NCI-H510A (cell line): Measurements from ENCODE around the gene HOXC9.
"Not testable (repeated sequence)": the region's sequence is repeated elsewhere in the genome, so short reads cannot be mapped to it uniquely, and the experiment has no call there.

ENCODE experiments used
- DNase-seq: peaks from one replicate; lab custom pipeline; 2025; lab: John Stamatoyannopoulos, UW

The HOXC9 gene

GRCh38 chr12:54040148-54040494 is 40.2 kb downstream of the HOXC9 start:
- no peak for DNase-seq

DNA sequence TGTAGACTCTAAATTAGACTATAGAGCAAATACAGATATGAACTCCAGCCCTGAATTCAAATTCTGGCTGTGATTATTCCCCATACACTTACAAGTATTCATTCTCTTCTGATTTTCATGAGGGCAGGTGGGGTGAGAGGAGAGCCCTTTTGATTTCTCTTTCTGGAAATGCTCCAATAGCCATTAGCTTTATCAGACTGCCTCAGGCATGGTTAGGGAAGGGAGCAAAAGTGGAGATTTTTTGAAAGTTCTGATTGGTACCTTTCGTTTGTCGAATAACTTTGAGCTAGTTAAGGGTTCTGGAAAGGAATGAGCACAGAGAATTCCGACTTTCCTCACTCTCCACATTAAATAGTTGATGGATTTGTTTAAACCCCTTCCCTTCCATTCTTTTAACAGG is 40.7 kb downstream of the HOXC9 start:
- DNase-seq = no peak

DNA sequence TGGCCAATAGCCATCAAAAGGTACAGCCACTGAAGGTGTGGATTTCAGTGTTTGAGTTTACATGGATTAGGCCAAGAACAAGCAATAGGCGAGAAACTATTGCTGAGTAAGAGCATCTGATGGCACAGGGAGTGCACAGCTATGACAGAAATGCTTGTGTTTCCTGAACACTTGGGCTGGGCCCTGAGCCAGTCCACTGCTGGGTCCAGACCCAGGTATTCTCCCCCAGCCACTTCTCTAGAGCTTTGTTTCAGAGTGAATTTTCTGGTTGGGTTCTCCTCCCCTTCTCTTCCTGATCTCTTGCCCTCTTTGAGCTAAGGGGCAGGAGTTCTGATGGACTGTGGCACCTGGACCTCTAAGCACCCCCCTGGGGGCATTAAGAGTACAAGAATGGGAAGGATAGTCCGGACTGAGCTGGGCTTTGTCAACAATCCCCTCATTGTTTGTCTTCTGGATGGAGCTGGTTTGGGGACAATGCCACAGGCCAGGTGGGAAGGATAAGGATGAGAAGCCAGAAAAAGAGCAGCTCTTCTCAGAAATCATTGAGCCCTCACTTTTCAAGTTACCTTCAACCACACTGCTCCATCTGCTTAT is 41.2 kb downstream of the HOXC9 start:
- no peak for DNase-seq

DNA sequence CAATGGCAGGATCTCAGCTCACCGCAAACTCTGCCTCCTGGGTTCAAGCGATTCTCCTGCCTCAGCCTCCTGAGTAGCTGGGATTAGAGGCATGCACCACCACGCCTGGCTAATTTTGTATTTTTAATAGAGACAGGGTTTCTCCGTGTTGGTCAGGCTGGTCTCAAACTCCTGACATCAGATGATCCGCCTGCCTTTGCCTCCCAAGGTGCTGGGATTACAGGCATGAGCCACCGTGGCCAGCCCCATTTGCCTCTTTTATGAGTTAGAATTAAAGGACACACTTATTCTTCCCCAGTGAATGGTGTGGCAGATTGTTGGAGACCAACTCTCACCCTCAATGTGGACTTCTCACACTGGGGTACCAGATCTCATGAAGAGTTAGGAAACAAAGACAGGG is 42.1 kb downstream of the HOXC9 start:
- not testable (repeated sequence) for DNase-seq

DNA sequence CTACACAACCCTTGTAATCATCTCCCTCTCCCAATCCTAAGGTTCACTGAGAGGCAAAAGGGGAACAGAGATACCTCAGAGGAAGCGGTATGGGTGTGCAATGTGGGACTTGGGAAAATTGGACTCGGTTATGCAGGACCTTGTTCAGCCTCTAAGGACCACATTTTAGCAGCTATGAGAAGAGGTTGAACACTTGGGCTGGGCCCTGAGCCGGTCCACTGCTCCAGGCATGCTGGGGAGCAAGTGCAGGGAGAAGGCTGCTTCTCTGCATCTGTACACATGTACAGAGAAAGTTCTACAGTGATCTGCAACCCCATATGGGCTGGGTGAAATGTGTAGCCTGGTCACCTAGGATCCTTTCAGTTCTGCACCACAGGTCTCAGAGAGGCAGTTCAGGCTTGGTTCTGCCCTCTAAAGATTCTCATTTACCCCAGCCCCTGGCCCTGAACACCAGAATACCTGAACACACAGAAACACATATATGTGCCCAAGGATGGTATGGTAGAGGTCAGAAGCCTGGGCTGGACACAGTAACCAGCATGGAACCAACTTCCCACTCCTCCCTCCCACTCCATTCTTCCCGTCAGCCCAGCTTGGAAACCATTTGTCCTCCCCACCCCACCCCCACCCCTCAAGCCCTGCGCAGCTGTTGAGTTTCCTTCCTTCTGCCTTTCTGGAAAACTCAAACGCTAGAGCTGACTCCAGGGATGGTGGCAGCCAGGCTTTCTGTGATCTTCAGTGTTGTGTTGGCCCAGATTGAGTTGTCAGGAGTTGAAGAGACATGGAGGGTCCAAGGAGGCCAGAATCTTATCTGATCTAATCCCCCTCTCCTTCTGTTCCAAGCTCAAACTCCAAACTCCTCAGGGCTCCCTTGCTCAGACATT is 43.3 kb downstream of the HOXC9 start:
- no peak for DNase-seq

GRCh38 chr12:54044425-54045103 is 44.6 kb downstream of the HOXC9 start:
- DNase-seq = no peak

- no peak for DNase-seq
Measured at GRCh38 chr12:54045401-54045800, 45.4 kb downstream of the HOXC9 start.

DNA sequence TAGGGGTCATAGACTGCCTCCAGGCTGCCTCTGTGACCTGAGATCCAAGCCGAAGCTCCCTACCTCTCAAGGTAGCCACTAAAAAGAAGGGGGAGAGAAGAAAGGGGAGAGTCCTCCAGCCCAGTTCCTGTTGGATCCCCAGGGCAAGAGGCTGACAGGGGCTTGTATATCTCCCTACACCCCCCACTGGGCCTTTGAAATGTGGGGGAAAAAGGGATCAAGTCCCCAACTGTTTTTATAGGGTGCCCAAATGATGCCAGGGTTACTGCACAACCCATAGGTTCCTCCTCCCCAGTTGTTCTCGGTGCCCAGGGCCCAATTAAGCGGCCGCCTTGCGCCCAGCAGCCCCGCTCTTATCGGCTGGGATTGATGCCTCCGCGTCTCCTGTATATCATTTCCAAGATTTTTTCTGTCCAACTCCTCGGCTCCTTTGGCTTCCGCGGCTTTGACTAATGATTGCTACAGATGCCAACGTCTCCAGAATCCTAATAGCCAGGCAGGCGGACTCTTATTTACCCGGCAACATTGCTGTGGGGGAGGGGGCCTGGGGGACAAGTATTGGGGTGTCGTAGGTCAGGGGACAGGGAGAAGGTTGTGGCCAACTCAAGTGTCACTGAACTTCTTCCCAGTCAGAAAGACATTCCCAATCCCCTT is 46.0 kb downstream of the HOXC9 start:
- DNase-seq = no peak

DNA sequence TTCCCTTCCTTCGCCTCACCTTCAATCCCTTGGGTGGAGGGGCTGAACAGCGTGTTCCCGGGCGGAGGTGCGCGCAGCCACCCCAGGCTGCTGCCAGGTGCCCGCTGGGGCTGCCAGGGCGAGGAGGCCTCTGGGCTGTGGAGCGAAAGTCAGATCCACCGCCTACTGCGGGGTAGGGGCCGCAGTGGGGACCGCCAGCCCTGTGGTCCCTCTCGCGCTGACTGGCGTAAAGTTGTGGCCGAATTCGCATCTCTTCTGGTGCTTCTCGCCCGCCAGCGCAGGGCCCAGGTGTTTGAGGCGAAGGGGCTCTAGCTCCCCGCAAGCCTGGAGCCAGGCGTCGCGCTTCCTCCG is 46.8 kb downstream of the HOXC9 start:
- DNase-seq = no peak

GRCh38 chr12:54047160-54047963 is 47.4 kb downstream of the HOXC9 start:
- no peak for DNase-seq

GRCh38 chr12:54047964-54048303 is 48.0 kb downstream of the HOXC9 start:
- DNase-seq = no peak

DNA sequence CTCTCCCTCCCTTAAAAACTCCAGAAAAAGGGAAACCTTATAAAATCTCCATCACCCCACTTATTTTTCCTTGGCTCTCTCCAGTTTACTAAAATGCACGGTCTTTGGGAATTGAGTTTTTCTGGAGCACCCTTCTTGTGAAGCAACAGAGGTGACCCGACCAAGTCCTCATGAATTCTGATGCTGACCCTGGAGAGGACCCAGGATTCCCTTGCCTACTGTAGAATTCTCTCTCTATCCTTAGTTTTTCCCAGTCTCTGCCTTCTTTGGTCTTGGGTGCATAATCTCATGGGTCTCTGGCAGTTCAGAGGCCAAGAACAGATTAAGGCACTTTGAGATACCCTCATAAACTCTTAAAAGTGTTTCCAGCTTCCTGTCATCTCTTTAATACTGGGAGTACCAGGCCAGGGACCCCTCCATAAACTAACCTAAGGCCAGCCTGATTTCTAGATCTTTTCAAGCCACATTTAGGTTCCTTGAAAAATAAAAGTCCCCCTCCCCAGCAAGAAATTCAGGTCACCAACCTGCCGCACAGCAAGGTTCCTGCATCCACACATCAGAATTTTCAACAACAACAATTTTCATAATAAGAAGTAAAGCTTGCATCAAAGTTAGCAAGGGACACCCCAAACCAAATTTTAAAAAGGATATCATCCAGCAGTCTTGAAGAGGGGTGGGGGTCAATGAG is 48.6 kb downstream of the HOXC9 start:
- no peak for DNase-seq

- no peak for DNase-seq
Measured at GRCh38 chr12:54049108-54049507, 49.1 kb downstream of the HOXC9 start.

- no peak for DNase-seq
Measured at GRCh38 chr12:54050482-54050810, 50.5 kb downstream of the HOXC9 start.

DNA sequence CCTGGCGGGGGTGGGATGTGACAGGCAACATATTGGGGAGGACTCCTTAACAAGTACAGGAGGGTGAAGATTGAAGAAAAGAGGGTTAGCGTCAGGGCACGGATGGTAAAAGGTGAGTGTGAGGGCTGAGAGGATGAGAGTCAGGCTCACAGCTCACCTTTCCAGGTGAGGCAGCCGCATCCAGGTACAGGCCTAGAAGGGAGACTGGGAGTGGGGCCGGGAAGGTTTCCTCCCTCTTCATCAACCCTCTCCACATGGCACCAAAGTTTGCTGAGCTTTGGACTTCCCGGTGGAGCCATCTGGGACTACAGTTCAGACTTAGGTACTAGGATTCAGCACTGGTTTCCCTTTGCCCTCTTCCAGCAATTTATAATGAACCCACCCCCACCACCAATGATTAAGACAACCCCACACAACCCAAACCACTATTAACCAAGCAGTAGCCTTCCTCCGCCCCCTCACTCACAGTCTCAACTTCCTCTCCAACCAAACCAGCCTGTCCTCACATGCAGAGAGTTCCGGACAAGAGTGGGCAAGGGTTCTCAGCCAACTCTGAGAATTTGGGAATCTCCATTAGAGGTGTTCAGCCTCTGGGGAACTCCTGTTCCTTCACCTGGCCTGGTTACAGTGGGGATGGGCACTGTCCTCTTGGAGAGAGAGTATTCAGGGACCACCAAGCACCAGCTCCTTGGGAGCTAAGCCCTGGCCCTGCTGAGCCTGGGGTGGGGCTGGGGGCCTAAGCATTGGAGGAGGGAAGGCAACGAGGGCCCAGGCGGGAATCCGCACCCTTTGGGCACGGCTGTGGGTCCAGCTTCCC is 51.3 kb downstream of the HOXC9 start:
- DNase-seq = no peak

DNA sequence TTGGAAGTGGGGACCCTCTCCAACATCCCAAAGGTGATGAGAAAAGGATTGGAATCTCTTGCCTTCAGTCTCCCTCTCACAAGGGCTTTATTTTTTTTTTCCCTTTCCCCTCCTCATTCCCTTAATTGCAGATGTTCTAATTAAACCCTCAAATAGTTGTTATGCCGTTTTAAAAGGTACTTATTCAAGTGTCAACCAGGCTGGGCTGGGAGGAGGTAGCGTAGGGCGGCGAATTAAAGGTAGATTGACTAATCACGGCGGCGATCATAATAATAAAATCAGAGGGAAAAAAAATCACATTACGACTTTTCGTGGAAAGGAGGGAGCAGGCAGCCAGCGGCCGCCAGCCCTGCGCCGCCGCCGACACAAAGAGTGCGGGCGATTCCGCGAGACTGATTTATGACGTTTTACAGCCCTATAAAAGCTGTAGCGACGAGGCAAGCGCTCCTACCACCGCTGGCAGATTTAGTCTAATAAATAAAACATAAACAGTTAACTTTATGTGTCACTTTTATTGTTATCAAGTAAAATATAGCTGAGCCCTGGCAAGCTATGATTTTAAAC is 52.0 kb downstream of the HOXC9 start:
- no peak for DNase-seq

- DNase-seq = no peak
Measured at GRCh38 chr12:54052438-54053002, 52.6 kb downstream of the HOXC9 start.
